ENCODE measurements around the gene FRAS1.
"Not testable (repeated sequence)": the region's sequence is repeated elsewhere in the genome, so short reads cannot be mapped to it uniquely, and the experiment has no call there.

The FRAS1 gene

GRCh38 chr4:78120144-78120880, 63.2 kb downstream of the FRAS1 start:
- no peak for DNase-seq

GRCh38 chr4:78121338-78121904, 64.3 kb downstream of the FRAS1 start:
- no peak for DNase-seq

GRCh38 chr4:78125834-78126331, 68.8 kb downstream of the FRAS1 start:
- DNase-seq = not testable (repeated sequence)

GRCh38 chr4:78129383-78130108, 72.4 kb downstream of the FRAS1 start:
- DNase-seq = no peak

GRCh38 chr4:78131403-78131802, 74.3 kb downstream of the FRAS1 start:
- DNase-seq = no peak

GRCh38 chr4:78136109-78137081, 79.3 kb downstream of the FRAS1 start:
- DNase-seq = no peak

GRCh38 chr4:78137532-78137931, 80.4 kb downstream of the FRAS1 start:
- DNase-seq = no peak

- DNase-seq = no peak
Measured at GRCh38 chr4:78138252-78138651, 81.1 kb downstream of the FRAS1 start.

GRCh38 chr4:78143634-78144033, 86.5 kb downstream of the FRAS1 start:
- no peak for DNase-seq

- no peak for DNase-seq
Measured at GRCh38 chr4:78145008-78145407, 87.9 kb downstream of the FRAS1 start.

GRCh38 chr4:78145622-78146021, 88.5 kb downstream of the FRAS1 start:
- no peak for DNase-seq

GRCh38 chr4:78149751-78150542, 92.8 kb downstream of the FRAS1 start:
- DNase-seq = no peak

- DNase-seq = no peak
Measured at GRCh38 chr4:78150543-78150864, 93.4 kb downstream of the FRAS1 start.

GRCh38 chr4:78152795-78153194, 95.7 kb downstream of the FRAS1 start:
- no peak for DNase-seq

GRCh38 chr4:78154972-78155590, 98.0 kb downstream of the FRAS1 start:
- no peak for DNase-seq

GRCh38 chr4:78155616-78156105, 98.5 kb downstream of the FRAS1 start:
- DNase-seq = no peak

GRCh38 chr4:78156520-78156919, 99.4 kb downstream of the FRAS1 start:
- no peak for DNase-seq

- DNase-seq = no peak
Measured at GRCh38 chr4:78162342-78162741, 105.2 kb downstream of the FRAS1 start.

GRCh38 chr4:78162821-78163220, 105.7 kb downstream of the FRAS1 start:
- DNase-seq = no peak

GRCh38 chr4:78165758-78166157, 108.6 kb downstream of the FRAS1 start:
- no peak for DNase-seq

- no peak for DNase-seq
Measured at GRCh38 chr4:78166622-78167021, 109.5 kb downstream of the FRAS1 start.
